Activated naive CD8-positive, alpha-beta T cell treated with anti-CD3 and anti-CD28 coated beads, Interleukin-2, amount 10 ng/mL, durations not matched to agents 7 days and 5 days (primary cell): Measurements from ENCODE around the gene MAEA. TPM values are rescaled to one million over a fixed set of nuclear protein-coding genes. Genes with fewer than 3 reads are reported as not detected.
"Not testable (repeated sequence)": the region's sequence is repeated elsewhere in the genome, so short reads cannot be mapped to it uniquely, and the experiment has no call there.

Experiments
- ATAC-seq: fragments of 150-1000 bp; cut with Tn5 transposase; one replicate; pipeline ENCODE4 v1.10.0; 2021; ENCODE audit warnings: low read depth, moderate library complexity
- POLR2A ChIA-PET: fragments of 350-600 bp; sonication (Branson Sonifier 250); formaldehyde crosslinking; loops from one replicate; lab custom pipeline; 2021; ENCODE audit warnings: antibody characterized with exemption; lab: Charles Lee
- DNase-seq: peaks from one replicate; pipeline ENCODE4 v3.0.0; 2021
- H3K27ac Mint-ChIP-seq: one replicate; pipeline ENCODE4 v1.8.0; 2022; ENCODE audit warnings: mild to moderate bottlenecking, mixed read lengths
- H3K27me3 Mint-ChIP-seq: one replicate; pipeline ENCODE4 v1.8.0; 2022; ENCODE audit warnings: mild to moderate bottlenecking, moderate library complexity, mixed read lengths
- H3K36me3 Mint-ChIP-seq: one replicate; pipeline ENCODE4 v1.8.0; 2021; ENCODE audit warnings: mild to moderate bottlenecking, mixed read lengths
- H3K4me1 Mint-ChIP-seq: one replicate; pipeline ENCODE4 v1.8.0; 2021; ENCODE audit warnings: mixed read lengths
- H3K4me3 Mint-ChIP-seq: one replicate; pipeline ENCODE4 v1.8.0; 2022; ENCODE audit warnings: mild to moderate bottlenecking, moderate library complexity, mixed read lengths
- H3K9me3 Mint-ChIP-seq: one replicate; pipeline ENCODE4 v1.8.0; 2021; ENCODE audit warnings: mixed read lengths
- total RNA-seq, 2 experiments: library from RNA; stranded (reverse); gene quantifications; one replicate each; pipeline ENCODE4 v1.2.3, GENCODE V29; 2021

The MAEA gene
- total RNA-seq, 2 experiments from 2014 or later: 73.2 to 82.9 TPM

DNA sequence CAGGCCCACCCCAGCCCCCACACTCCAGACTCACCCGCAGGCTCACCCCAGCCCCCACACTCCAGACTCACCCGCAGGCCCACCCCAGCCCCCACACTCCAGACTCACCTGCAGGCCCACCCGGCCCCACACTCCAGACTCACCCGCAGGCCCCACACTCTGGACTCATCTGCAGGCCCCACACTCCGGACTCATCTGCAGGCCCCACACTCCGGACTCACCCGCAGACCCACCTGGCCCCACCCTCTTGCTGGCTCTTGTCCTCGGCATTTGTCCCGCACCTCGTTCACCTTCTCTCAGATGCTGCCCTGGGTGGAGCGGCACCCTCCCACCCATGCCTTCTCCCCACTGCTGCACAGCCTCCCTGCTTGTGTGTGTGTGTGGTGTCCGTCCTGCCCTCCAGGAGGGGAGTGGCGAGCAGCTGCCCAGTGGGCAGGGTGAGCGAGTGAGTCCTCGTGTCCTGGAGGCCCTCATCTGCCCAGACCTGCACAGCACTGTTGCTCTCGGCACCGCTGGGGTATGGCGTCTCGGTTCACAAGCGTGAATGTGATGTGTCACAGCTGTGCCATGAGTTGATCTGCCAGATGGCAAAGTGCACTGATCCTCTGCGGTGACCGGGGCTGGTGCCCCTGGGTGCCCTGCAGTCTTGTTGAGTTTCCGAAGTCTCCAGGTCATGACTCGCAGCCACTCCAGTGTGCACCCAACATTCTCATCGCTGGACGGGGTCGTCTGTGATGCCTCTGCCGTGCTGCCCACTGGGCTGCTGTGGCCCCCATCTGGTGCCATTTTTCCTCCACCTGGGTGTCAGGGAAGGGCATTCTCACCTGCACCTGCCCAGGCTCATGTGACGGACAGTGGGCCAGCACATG lies 27.7 kb downstream of the MAEA start:
- POLR2A ChIA-PET: no interaction called here
- Mint-ChIP-seq H3K4me3 (no peak overlapping the region), H3K36me3 (peaks cover 37% of the 10 kb centered on the region), H3K27me3 (no peaks in the 10 kb centered on the region), H3K27ac (no peak overlapping the region), H3K4me1 (peaks cover 14% of the 10 kb centered on the region), H3K9me3 (no peaks in the 10 kb centered on the region)
- ATAC-seq: no peak
- no peak for DNase-seq

DNA sequence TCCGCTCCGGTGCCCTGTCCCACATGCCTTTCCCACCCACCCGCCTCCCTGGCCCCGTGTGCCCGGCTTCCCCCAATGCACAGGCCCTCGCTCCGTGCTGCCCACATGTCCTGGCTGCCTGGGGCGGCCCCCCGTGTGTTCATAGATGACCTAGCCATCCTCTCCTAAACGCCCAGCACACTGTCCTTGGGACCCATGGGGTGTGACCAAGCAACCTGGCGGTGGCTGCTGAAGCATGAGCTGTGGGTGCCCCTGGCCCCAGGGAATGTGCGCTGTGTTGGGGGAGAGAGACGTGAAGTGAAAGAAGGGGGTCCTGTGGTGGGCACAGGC lies 28.3 kb downstream of the MAEA start:
- DNase-seq (no peak), ATAC-seq (no peak)
- POLR2A ChIA-PET: no interaction called here
- Mint-ChIP-seq H3K9me3 (no peaks in the 10 kb centered on the region), H3K4me3 (no peak overlapping the region), H3K27me3 (no peaks in the 10 kb centered on the region), H3K36me3 (peaks cover 32% of the 10 kb centered on the region), H3K27ac (peak overlapping the region; percentile 61), H3K4me1 (peaks cover 14% of the 10 kb centered on the region)

DNA sequence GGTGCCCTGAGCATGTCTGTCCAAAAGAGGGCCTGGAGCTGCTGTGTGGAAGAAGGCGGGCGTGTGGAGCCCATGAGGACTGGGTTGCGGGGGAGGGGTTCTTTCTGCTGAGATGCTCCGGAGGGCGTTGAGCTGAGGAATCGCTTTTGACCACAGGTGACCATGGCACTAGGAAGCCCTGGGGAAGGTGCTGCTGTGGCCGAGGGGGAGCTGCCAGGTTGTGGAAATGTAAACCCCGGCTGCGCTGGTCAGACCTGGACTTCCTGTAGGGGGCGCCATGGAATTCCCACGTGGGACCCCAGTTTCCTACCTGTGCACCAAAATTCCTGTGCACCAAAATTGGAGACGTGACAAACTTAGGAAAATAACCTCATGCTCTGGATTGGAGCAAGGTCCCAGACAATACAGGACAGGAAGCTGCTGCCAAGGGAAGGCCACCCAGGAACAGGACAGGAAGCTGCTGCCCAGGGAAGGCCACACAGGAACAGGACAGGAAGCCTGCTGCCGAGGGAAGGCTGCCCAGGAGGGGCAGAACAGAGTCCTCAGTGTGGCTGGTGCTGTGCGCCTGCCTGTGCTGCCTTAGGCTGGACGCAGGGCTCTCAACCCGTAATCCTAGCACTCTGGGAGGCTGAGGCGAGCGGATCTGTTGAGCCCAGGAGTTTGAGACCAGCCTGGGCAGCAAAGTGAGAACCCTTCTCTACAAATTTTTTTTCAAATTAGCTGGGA lies 29.0 kb downstream of the MAEA start:
- Mint-ChIP-seq H3K27ac (peak overlapping the region; percentile 61), H3K36me3 (peaks cover 32% of the 10 kb centered on the region), H3K4me3 (no peak overlapping the region), H3K9me3 (no peaks in the 10 kb centered on the region), H3K27me3 (no peaks in the 10 kb centered on the region), H3K4me1 (peaks cover 12% of the 10 kb centered on the region)
- no peak for ATAC-seq
- DNase-seq: no peak
- POLR2A ChIA-PET: interaction anchor here (0.6 kb wide), 1 partner anchor 29 kb away, joined by 3 read pairs; the partner anchor contains the start of gene MAEA

DNA sequence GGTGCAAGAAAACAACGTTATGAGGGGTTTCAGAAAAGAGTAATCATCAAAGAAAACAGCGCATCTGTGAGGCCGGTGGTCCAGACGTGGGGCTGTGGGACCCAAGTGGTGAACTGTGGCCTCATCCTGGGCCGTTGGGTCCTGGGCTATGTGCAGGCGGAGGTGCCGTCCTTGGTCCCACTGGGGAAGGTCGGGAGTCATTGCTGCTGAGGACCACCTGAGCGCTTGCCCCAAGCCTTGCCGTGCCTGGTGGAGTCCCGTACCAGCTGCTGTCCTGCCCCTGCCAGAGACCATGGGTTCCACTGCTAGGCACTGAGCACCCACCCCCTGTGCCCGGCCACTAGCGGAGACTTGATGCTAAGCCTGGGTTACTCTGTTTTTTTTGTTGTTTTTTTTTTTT lies 31.8 kb downstream of the MAEA start:
- DNase-seq (no peak), ATAC-seq (no peak)
- H3K27ac Mint-ChIP-seq: no peak overlapping the region
- H3K36me3 Mint-ChIP-seq: peaks cover 24% of the 10 kb centered on the region
- POLR2A ChIA-PET: no interaction called here
- H3K4me1 Mint-ChIP-seq: peaks cover 5% of the 10 kb centered on the region
- no peaks in the 10 kb centered on the region for H3K27me3 Mint-ChIP-seq
- no peak overlapping the region for H3K4me3 Mint-ChIP-seq
- H3K9me3 Mint-ChIP-seq: no peaks in the 10 kb centered on the region

DNA sequence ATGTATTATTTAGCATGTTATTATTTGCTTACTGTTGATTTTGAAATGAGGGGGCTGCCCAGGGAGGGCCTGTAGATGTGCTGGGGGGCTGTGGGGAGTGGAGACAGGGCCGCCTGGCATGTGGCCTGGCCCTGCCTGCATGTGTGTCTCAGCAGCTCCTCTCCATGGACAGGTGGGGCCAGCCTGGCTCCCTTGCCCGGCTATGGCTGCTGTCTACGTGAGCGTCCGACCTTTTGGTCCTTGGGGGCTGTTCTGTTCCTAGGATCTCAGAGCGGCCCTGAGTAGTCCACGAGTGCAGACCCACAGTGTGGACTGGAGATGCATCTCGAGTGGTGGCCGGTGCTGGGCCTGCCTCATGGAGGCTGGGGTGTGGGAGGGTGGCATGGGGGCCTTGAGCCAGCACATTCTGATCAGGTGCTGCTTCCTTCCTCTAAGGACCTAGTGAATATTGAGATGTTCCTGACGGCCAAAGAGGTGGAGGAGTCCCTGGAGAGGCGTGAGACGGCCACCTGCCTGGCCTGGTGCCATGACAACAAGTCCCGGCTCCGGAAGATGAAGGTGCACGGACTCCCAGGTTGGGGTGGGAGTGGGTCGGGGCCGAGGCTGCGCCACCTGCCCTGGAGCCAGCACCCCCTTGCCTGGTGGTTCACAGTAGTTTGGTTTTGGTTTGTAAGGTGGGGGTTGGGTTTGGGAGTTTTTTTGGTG lies 32.4 kb downstream of the MAEA start:
- POLR2A ChIA-PET: no interaction called here
- Mint-ChIP-seq H3K36me3 (peaks cover 24% of the 10 kb centered on the region), H3K27me3 (no peaks in the 10 kb centered on the region), H3K27ac (no peak overlapping the region), H3K4me1 (peaks cover 5% of the 10 kb centered on the region), H3K4me3 (no peak overlapping the region), H3K9me3 (no peaks in the 10 kb centered on the region)
- DNase-seq: no peak
- no peak for ATAC-seq

DNA sequence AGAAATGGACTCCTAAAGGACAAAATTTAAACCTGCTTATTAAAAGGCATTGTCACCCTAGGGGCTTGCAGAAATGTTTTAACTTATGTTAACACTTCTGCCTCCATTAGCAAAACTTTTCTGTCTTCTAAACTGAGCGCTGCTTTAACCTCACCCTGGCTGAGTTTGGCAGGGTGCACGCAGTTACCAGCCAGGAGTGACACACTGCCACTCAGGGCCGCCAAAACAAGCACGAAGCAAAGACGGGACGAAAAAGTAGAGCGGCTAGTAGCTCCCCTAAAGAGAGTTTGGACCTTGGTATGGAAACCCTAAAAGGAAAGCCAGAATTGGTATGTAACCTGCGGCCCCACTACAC lies 33.6 kb downstream of the MAEA start:
- Mint-ChIP-seq H3K27me3 (no peaks in the 10 kb centered on the region), H3K4me1 (peaks cover 2% of the 10 kb centered on the region), H3K4me3 (no peak overlapping the region), H3K36me3 (peaks cover 15% of the 10 kb centered on the region), H3K27ac (no peak overlapping the region), H3K9me3 (no peaks in the 10 kb centered on the region)
- POLR2A ChIA-PET: no interaction called here
- ATAC-seq: no peak
- no peak for DNase-seq

DNA sequence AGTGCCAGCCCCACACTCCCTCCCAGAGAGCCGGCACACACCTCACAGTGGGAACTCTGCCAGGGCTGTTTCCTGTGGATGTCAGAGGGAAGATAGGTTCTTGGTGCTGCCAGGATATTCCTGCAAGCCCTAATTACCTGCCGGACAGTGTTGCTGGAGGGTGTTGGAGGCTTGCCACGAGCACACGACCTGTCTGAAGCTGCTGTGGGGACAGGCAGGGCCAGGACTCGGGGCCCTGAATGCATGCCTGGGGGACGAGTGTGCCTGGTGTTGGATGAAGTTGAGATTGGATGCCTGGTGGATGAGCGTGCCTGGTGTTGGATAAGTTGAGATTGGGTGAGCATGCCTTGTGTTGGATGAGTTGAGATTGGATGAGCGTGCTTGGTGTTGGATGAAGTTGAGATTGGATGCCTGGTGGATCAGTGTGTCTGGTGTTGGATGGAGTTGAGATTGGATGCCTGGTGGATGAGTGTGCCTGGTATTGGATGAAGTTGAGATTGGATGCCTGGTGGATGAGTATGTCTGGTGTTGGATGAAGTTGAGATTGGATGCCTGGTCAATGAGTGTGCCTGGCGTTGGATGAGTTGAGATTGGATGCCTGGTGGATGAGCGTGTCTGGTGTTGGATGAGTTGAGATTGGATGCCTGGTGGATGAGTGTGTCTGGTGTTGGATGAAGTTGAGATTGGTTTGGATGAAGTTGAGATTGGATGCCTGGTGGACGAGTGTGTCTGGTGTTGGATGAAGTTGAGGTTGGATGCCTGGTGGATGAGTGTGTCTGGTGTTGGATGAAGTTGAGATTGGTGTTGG lies 34.1 kb downstream of the MAEA start:
- no peaks in the 10 kb centered on the region for H3K27me3 Mint-ChIP-seq
- POLR2A ChIA-PET: no interaction called here
- DNase-seq: no peak
- H3K4me3 Mint-ChIP-seq: no peak overlapping the region
- H3K4me1 Mint-ChIP-seq: peaks cover under 1% of the 10 kb centered on the region
- H3K9me3 Mint-ChIP-seq: no peaks in the 10 kb centered on the region
- H3K36me3 Mint-ChIP-seq: peaks cover 14% of the 10 kb centered on the region
- ATAC-seq: no peak
- H3K27ac Mint-ChIP-seq: no peak overlapping the region

DNA sequence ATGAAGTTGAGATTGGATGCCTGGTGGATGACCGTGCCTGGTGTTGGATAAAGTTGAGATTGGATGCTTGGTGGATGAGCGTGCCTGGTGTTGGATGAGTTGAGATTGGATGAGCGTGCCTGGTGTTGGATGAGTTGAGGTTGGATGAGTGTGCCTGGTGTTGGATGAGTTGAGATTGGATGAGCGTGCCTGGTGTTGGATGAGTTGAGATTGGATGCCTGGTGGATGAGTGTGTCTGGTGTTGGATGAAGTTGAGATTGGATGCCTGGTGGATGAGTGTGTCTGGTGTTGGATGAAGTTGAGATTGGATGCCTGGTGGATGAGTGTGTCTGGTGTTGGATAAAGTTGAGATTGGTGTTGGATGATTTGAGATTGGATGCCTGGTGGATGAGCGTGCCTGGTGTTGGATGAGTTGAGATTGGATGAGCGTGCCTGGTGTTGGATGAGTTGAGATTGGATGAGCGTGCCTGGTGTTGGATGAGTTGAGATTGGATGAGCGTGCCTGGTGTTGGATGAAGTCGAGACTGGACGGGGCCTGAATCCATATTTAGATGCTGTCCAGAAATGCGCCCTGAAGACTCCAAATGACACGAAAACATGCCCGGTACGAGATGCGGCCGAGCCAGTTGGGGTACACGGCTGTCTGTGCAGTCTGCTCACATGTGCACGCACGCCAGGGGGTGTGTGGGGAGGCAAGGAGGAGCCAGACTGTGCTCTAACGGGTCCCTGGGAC lies 34.9 kb downstream of the MAEA start:
- H3K27me3 Mint-ChIP-seq, H3K4me1 Mint-ChIP-seq, H3K9me3 Mint-ChIP-seq, DNase-seq, POLR2A ChIA-PET, ATAC-seq, H3K4me3 Mint-ChIP-seq, H3K27ac Mint-ChIP-seq: not testable (repeated sequence)
- peaks cover 19% of the 10 kb centered on the region for H3K36me3 Mint-ChIP-seq

DNA sequence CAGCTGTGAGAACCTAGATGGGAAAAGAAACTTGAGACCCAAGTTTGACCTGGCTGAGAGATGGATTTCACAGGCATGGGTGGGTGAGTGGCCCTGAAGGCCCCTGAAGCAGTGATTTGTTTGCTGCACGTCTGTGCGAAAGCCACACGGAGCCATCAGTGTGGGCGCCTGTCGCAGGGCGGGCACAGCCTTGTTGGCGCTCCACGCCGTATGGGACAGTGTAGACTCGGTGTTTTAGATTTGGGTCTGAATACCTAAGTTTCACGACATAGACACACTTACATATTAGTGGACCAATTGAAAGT lies 35.4 kb downstream of the MAEA start:
- Mint-ChIP-seq H3K4me3 (no peak overlapping the region), H3K9me3 (no peaks in the 10 kb centered on the region), H3K4me1 (peaks cover 10% of the 10 kb centered on the region), H3K27me3 (no peaks in the 10 kb centered on the region), H3K27ac (no peak overlapping the region), H3K36me3 (peaks cover 20% of the 10 kb centered on the region)
- POLR2A ChIA-PET: no interaction called here
- ATAC-seq: no peak
- DNase-seq: no peak

DNA sequence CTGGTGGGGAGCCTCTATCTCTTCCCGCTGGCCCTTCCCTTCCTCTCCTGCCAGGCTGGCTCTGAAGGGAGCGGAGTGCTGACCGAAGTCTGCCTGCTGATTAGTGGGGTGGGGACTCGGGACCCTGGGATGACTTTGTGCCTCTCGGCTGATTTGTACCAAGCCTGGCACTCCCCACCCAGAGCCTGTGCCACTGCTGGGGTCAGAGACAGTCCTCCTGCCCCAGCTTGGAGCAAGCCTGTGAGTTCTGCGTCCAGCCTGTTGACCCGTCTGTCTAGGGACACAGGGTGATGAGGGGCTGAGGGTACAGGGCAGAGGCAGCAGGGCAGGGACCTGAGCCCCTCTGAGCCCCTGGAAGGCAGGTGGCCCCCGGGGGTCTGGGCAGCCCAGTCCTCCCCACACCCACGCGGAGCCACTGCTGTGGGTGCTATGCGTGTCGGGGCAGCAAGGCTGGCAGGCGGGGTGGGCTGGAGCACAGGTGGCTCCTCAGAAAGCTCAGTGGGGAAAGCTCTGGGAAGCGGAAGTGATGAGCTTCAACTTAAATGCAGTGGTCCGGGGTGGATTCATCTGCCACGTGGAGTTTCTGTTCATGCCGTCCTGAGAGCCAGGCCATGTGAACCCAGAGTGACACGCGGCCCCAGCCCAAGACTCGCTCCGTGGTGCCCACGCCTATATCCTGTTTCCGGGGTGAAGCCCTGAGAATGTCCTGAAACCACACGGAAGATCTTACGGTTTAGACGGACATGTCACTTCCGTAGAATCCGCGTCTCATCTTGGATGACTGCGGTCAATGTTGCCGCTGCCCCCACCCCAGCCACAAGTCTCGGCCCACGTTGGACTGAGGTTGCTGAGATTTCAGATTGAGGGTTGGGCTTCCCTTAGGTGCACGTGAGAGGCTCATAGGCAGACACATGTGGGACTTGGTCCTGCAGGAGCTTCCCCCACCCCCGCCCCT lies 36.3 kb downstream of the MAEA start:
- no peaks in the 10 kb centered on the region for H3K9me3 Mint-ChIP-seq
- no peak for ATAC-seq
- peaks cover 18% of the 10 kb centered on the region for H3K4me1 Mint-ChIP-seq
- no peak for DNase-seq
- H3K4me3 Mint-ChIP-seq: no peak overlapping the region
- POLR2A ChIA-PET: interaction anchor here (0.9 kb wide), 1 partner anchor 11 kb away, joined by 3 read pairs; no protein-coding TSS in a partner anchor
- H3K27ac Mint-ChIP-seq: no peak overlapping the region
- H3K27me3 Mint-ChIP-seq: no peaks in the 10 kb centered on the region
- peaks cover 19% of the 10 kb centered on the region for H3K36me3 Mint-ChIP-seq

DNA sequence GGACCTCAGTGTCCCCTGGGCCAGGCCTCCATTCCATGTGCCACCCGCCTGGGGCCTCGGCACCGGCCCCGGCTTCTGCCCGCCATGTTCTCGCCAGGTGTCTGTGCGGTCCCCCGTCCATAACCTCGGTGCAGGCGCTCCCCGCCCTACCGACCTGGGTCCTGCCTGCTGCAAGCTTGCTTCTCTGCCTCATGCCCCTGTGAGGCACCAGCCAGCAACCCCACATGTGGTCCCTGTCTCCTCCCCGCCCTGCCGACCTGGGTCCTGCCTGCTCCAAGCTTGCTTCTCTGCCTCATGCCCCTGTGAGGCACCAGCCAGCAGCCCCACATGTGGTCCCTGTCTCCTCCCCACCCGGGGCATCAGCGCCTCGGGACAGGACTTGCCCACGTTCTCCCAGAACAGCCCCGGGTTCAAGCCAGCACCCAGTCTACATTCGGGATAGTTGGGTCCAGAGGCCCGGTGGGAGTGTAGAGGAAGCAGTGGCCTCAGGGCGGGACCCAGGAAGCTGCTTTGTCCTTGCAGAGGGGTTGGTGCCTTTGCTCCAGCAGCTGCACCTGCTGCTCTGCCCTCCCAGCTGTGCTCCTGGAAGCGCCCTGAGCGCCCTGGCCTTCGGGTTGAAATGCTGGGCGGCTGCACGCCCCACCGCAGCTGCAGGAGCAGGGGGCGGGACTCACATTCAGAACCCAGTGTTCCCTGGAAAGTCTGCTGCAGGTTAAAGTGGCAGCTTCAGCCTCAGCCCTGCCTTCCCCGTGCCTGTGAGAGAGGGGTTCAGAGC lies 37.2 kb downstream of the MAEA start:
- no peaks in the 10 kb centered on the region for H3K9me3 Mint-ChIP-seq
- H3K36me3 Mint-ChIP-seq: peaks cover 20% of the 10 kb centered on the region
- DNase-seq: no peak
- POLR2A ChIA-PET: interaction anchor here (1.4 kb wide), 1 partner anchor 19 kb away, joined by 5 read pairs; no protein-coding TSS in a partner anchor
- H3K4me3 Mint-ChIP-seq: no peak overlapping the region
- no peak for ATAC-seq
- H3K27ac Mint-ChIP-seq: no peak overlapping the region
- H3K27me3 Mint-ChIP-seq: no peaks in the 10 kb centered on the region
- H3K4me1 Mint-ChIP-seq: peaks cover 20% of the 10 kb centered on the region
